ENCODE data around the gene PIGT.
A peak's percentile ranks its signal among the peaks of the same experiment; 100 is the strongest.

PIGT gene

GRCh38 chr20:45406260-45407066 lies 9.5 kb upstream of the PIGT start:
- ChIA-PET CTCF (interaction anchor here (0.7 to 2.5 kb wide), 6 partner anchors 19 to 862 kb away, joined by 3 to 18 read pairs (median 5); partner anchors contain the start of gene SYS1), POLR2A (interaction anchor here (0.6 to 2.2 kb wide), 14 partner anchors 10 to 459 kb away, joined by 3 to 22 read pairs (median 5); partner anchors contain the start of genes PIGT and SYS1)
- peaks cover 0 to 23% of the 10 kb centered on the region in 2 experiments; a peak in 2 of 3 replicates for H3K36me3 ChIP-seq (ENCODE audit: control insufficient read depth in 2 of 2, insufficient read depth in 1 of 2, low read length in 2 of 2)
- H3K9me3 ChIP-seq (ENCODE audit: control insufficient read depth, insufficient read depth, low read depth, low read length), result no peaks in the 10 kb centered on the region
- H3K27ac ChIP-seq (ENCODE audit: extremely low read depth, low read depth, low read length), result peak overlapping the region; percentile 92
- peaks cover 10% of the 10 kb centered on the region for H3K4me1 ChIP-seq (ENCODE audit: control insufficient read depth, insufficient read depth, low read length)
- H3K4me3 ChIP-seq (ENCODE audit: low read depth, low read length), result peak overlapping the region; percentile 71
- TF ChIP-seq ZNF37A (tag by site-specific recombination; IDR thresholded peaks at IDR 0.05) (no peak), ZNF426 (tag by site-specific recombination; IDR thresholded peaks at IDR 0.05) (no peak), ZNF146 (tag by site-specific recombination; IDR thresholded peaks at IDR 0.05) (peak; percentile 12; the same call in 1 of the 2 replicates), PRDM10 (tag by site-specific recombination; IDR thresholded peaks at IDR 0.05) (peak; percentile 77), MZF1 (tag by site-specific recombination; IDR thresholded peaks at IDR 0.05; ENCODE audit: borderline replicate concordance) (peak; percentile 31; the same call in 1 of the 2 replicates), HOXC10 (CRISPR knock-in tag; IDR thresholded peaks at IDR 0.05) (no peak), HIC1 (tag by site-specific recombination; IDR thresholded peaks at IDR 0.05) (peak; percentile 92), ZBTB17 (tag by site-specific recombination; IDR thresholded peaks at IDR 0.05) (no peak), ZNF561 (tag by site-specific recombination; IDR thresholded peaks at IDR 0.05; ENCODE audit: borderline replicate concordance) (peak; percentile 85; the same call in 1 of the 2 replicates), ZBTB20 (tag by site-specific recombination; IDR thresholded peaks at IDR 0.05) (peak; percentile 77), KLF16 (tag by site-specific recombination; IDR thresholded peaks at IDR 0.05) (peak; percentile 62), ZNF302 (tag by site-specific recombination; IDR thresholded peaks at IDR 0.05; ENCODE audit: low read depth) (no peak), ZNF777 (tag by site-specific recombination; IDR thresholded peaks at IDR 0.05; ENCODE audit: borderline replicate concordance) (peak; percentile 70; the same call in 1 of the 2 replicates), ZFP41 (tag by site-specific recombination; IDR thresholded peaks at IDR 0.05; ENCODE audit: borderline replicate concordance) (no peak), ZSCAN23 (tag by site-specific recombination; IDR thresholded peaks at IDR 0.05) (0 out of 2 replicates have a peak, but pooled peaks have one; percentile 38), ZNF324 (tag by site-specific recombination; IDR thresholded peaks at IDR 0.05) (0 out of 2 replicates have a peak, but pooled peaks have one; percentile 44), KLF10 (tag by site-specific recombination; IDR thresholded peaks at IDR 0.05) (peak; percentile 70), ZEB2 (tag by site-specific recombination; IDR thresholded peaks at IDR 0.05) (peak; percentile 88; the same call in 1 of the 2 replicates), ZNF658 (tag by site-specific recombination; IDR thresholded peaks at IDR 0.05) (no peak), IKZF3 (tag by site-specific recombination; IDR thresholded peaks at IDR 0.05) (peak; percentile 99), ZNF610 (tag by site-specific recombination; IDR thresholded peaks at IDR 0.05; ENCODE audit: borderline replicate concordance) (0 out of 2 replicates have a peak, but pooled peaks have one; percentile 34), ZFP37 (tag by site-specific recombination; IDR thresholded peaks at IDR 0.05) (0 out of 2 replicates have a peak, but pooled peaks have one; percentile 31), ZNF2 (tag by site-specific recombination; IDR thresholded peaks at IDR 0.05) (peak; percentile 83), SALL2 (tag by site-specific recombination; IDR thresholded peaks at IDR 0.05; ENCODE audit: borderline replicate concordance) (no peak), ZNF629 (tag by site-specific recombination; IDR thresholded peaks at IDR 0.05) (peak; percentile 48; the same call in 1 of the 2 replicates)
- TF ChIP-seq, protein P1, sequence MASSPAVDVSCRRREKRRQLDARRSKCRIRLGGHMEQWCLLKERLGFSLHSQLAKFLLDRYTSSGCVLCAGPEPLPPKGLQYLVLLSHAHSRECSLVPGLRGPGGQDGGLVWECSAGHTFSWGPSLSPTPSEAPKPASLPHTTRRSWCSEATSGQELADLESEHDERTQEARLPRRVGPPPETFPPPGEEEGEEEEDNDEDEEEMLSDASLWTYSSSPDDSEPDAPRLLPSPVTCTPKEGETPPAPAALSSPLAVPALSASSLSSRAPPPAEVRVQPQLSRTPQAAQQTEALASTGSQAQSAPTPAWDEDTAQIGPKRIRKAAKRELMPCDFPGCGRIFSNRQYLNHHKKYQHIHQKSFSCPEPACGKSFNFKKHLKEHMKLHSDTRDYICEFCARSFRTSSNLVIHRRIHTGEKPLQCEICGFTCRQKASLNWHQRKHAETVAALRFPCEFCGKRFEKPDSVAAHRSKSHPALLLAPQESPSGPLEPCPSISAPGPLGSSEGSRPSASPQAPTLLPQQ (tag by site-specific recombination; IDR thresholded peaks at IDR 0.05), result peak; percentile 52
- TF ChIP-seq, protein P2, sequence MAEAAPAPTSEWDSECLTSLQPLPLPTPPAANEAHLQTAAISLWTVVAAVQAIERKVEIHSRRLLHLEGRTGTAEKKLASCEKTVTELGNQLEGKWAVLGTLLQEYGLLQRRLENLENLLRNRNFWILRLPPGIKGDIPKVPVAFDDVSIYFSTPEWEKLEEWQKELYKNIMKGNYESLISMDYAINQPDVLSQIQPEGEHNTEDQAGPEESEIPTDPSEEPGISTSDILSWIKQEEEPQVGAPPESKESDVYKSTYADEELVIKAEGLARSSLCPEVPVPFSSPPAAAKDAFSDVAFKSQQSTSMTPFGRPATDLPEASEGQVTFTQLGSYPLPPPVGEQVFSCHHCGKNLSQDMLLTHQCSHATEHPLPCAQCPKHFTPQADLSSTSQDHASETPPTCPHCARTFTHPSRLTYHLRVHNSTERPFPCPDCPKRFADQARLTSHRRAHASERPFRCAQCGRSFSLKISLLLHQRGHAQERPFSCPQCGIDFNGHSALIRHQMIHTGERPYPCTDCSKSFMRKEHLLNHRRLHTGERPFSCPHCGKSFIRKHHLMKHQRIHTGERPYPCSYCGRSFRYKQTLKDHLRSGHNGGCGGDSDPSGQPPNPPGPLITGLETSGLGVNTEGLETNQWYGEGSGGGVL (tag by site-specific recombination; IDR thresholded peaks at IDR 0.05), result 0 out of 2 replicates have a peak, but pooled peaks have one; percentile 6

Measured in HEK293 (cell line).